Mucosa of gallbladder (tissue), 1 donor: ENCODE measurements around the gene TBX3. TPM values are rescaled to one million over a fixed set of nuclear protein-coding genes. Genes with fewer than 3 reads are reported as not detected.

ENCODE experiments used
- DNase-seq: peaks from one replicate; pipeline ENCODE4 v3.0.0-alpha.2; 2020; ENCODE audit warnings: low spot score
- total RNA-seq: library from RNA; stranded (reverse); gene quantifications from one replicate; pipeline ENCODE4 v1.2.1, GENCODE V29; 2021
- donor health status: DM: no; HTN: no; CAD: no.

TBX3 gene
- total RNA-seq, 1 donor from 2014 or later = 12.0 TPM

DNA sequence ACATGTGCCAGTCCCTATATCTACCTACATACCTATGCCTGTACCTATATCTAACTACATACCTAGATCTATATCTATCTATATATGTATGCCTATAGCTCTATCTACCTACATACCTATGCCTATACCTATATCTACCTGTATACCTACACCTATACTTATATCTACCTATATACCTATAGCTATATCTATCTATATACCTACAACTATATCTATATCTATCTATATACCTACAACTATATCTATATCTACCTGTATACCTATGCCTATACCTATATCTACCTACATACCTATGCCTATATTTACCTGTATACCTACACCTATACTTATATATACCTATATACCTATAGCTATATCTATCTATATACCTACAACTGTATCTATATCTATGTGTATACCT lies 56.6 kb downstream of the TBX3 start:
- no peak for DNase-seq

DNA sequence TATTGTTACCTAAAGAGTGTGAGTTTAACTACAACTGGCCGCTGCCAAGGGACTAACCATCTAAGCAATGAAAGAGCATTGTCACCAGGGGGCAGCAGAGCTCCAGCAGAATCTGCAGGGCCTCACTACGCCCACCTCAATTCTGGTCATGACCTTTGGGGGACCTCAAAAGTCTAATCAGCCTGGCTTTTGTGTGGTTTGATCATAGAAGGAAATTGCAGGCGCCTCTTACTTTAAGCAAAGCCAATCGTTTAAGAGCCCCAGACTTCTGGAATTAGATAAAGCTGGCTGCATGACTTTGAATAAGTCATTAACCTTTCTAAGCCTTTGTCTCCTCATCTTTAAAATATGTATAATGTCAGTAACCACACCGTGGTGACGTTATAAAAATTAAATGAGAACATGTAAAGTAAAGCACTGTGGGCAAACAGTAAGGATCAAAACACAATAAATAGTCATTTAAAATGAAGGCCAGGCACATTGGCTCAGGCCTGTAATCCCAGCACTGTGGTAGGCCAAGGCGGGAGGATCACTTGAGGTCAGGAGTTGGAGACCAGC lies 58.6 kb downstream of the TBX3 start:
- DNase-seq = no peak

DNA sequence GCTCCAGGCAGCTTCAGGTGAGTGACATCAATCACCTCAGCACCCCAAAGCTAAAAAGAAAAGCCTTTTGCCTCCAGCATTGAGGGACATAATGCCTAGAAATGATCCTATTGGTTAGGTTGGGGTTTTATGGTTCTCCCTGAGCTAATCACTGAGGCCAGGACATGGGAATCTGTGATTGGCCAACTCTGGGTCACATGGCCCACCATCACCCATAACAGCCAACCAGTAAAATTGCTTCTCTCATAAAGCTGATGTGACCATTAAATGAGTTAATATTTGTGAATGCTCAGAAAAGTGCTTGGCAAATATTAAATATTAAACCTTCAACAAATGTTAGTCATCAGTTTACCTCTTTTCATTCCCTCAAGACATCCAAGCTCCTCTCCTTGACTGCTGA lies 60.2 kb downstream of the TBX3 start:
- DNase-seq = no peak
